ENCODE results near the gene MAD1L1. TPM values are rescaled to one million over a fixed set of nuclear protein-coding genes. Genes with fewer than 3 reads are reported as not detected.

MAD1L1 gene
- total and polyA plus RNA-seq, 2 of the 8 experiments (the other 6 are each of a cell fraction or from before 2014, with no cell fraction given): 40.4 to 44.6 TPM

GRCh38 chr7:1975179-1975578 is 257.6 kb downstream of the MAD1L1 start:
- Histone ChIP-seq H3K36me3 (ENCODE audit: control insufficient read depth in 2 of 4, insufficient read depth in 4 of 4, low read length in 3 of 4) (peaks cover 0 to 16% (median 8%) of the 10 kb centered on the region in 4 experiments; a peak in 4 of 8 replicates), H3K14ac (ENCODE audit: insufficient read length) (no peak overlapping the region), H2BK12ac (ENCODE audit: low read depth, low read length) (no peak overlapping the region), H3K27me3 (replicated peaks in 1 of 4; ENCODE audit: control insufficient read depth in 3 of 4, extremely low read depth in 1 of 4, insufficient read depth in 3 of 4, low read length in 3 of 4) (no peaks in the 10 kb centered on the region), H3K23ac (ENCODE audit: insufficient read length) (no peak overlapping the region), H3K9ac (replicated peaks in 1 of 4; ENCODE audit: extremely low read depth in 1 of 4, low read depth in 3 of 4, low read length in 3 of 4) (no peak overlapping the region), H3K4ac (replicated peaks; ENCODE audit: insufficient read length, low read depth, low read length) (no peak overlapping the region), H2BK15ac (ENCODE audit: low read length) (no peak overlapping the region), H4K91ac (replicated peaks; ENCODE audit: insufficient read length, low read length) (no peak overlapping the region), H3K23me2 (ENCODE audit: low read depth, low read length) (no peaks in the 10 kb centered on the region), H3K9me3 (ENCODE audit: insufficient read depth in 2 of 2, low read depth in 1 of 2, low read length in 1 of 2) (peaks cover 8 to 25% of the 10 kb centered on the region in 2 experiments), H3K4me2 (ENCODE audit: insufficient read depth in 1 of 2, low read depth in 2 of 2, low read length in 2 of 2) (no peak overlapping the region), H3K4me3 (ENCODE audit: extremely low read depth in 1 of 4, insufficient read depth in 2 of 4, low read depth in 3 of 4, low read length in 4 of 4) (no peak overlapping the region), H2BK120ac (replicated peaks; ENCODE audit: low read depth, low read length) (no peak overlapping the region), H3K79me2 (ENCODE audit: control insufficient read depth in 1 of 2, insufficient read depth in 2 of 2, low read length in 2 of 2) (no peaks in the 10 kb centered on the region), H3K56ac (replicated peaks; ENCODE audit: insufficient read length, low read depth, low read length) (no peak overlapping the region), H2AFZ (ENCODE audit: low read length) (no peak overlapping the region), H2BK5ac (ENCODE audit: low read depth, low read length) (no peak overlapping the region), H2AK5ac (ENCODE audit: low read depth, low read length) (no peak overlapping the region), H3K79me1 (ENCODE audit: low read depth, low read length) (no peaks in the 10 kb centered on the region), H3K4me1 (replicated peaks in 1 of 4; ENCODE audit: control insufficient read depth in 3 of 4, insufficient read depth in 4 of 4, low read length in 3 of 4) (no peaks in the 10 kb centered on the region), H2BK20ac (ENCODE audit: low read length) (no peak overlapping the region), H4K20me1 (replicated peaks in 1 of 2; ENCODE audit: control insufficient read depth in 1 of 2, insufficient read depth in 2 of 2, low read length in 2 of 2) (no peaks in the 10 kb centered on the region), H3K27ac (ENCODE audit: low read depth, low read length) (no peak overlapping the region), H3K18ac (ENCODE audit: extremely low read depth, low read length) (no peak overlapping the region), H4K5ac (ENCODE audit: insufficient read length, low read depth, low read length) (no peak overlapping the region), H4K8ac (ENCODE audit: extremely low read depth, insufficient read depth, low read length) (peak overlapping the region; percentile 38; the same call in 1 of the 2 replicates)
- ChIA-PET CTCF (ENCODE audit: partially characterized antibody) (interaction anchor here (1.1 kb wide), 1 partner anchor 22 kb away, joined by 3 read pairs; no protein-coding TSS in a partner anchor), POLR2A (ENCODE audit: partially characterized antibody) (no interaction called here)
- DNase-seq (ENCODE audit: low read depth in 1 of 2, low spot score in 2 of 2) (no peak), FAIRE-seq (no peak)
- WGBS, 2 experiments (ENCODE audit: extremely low coverage in 1 of 2, insufficient coverage in 1 of 2, insufficient read length in 1 of 2, insufficient replicate concordance in 2 of 2, low coverage in 1 of 2, low lambda C conversion rate in 2 of 2, missing lambda C conversion rate in 1 of 2): 91% methylated on average over 7 of the region's 7 CpGs; no CpG with 5 or more reads in 1 of the 2 experiments
- no peak for TF ChIP-seq CTBP2 (IDR thresholded peaks at IDR 0.05; ENCODE audit: borderline replicate concordance, insufficient read depth, insufficient read length, low read length)
- no peak for TF ChIP-seq SIN3A (conservative IDR thresholded peaks at IDR 0.05 in 1 of 2, IDR thresholded peaks at IDR 0.05 in 1 of 2; ENCODE audit: low read depth in 1 of 2, low read length in 2 of 2)
- TF ChIP-seq CBX5 (IDR thresholded peaks at IDR 0.05; ENCODE audit: low read depth, low read length): no peak
- no peak for TF ChIP-seq BACH1 (IDR thresholded peaks at IDR 0.05; ENCODE audit: low read length)
- TF ChIP-seq SP2 (IDR thresholded peaks at IDR 0.05; ENCODE audit: low read length): no peak
- TF ChIP-seq CBX8 (IDR thresholded peaks at IDR 0.05; ENCODE audit: borderline replicate concordance, low read depth, low read length): no peak
- no peak for TF ChIP-seq JUN (IDR thresholded peaks at IDR 0.05; ENCODE audit: low read depth, low read length)
- TF ChIP-seq CREB1 (IDR thresholded peaks at IDR 0.05): no peak
